Left kidney (tissue), 8 donors: Measurements from ENCODE around the gene PCID2. TPM values are rescaled to one million over a fixed set of nuclear protein-coding genes. Genes with fewer than 3 reads are reported as not detected.
"Not testable (repeated sequence)": the region's sequence is repeated elsewhere in the genome, so short reads cannot be mapped to it uniquely, and the experiment has no call there.

Experiments
- DNase-seq: peaks from one replicate; pipeline ENCODE4 v3.0.0-alpha.2; 2013
- long read RNA-seq, 8 donors: transcript quantifications; one replicate each; lab custom pipeline, GENCODE V29; 2026
- polyA plus RNA-seq: library from polyadenylated mRNA; unstranded; fragments of 120-200 nt; gene quantifications from one replicate; pipeline ENCODE4 v1.2.1, GENCODE V29; 2013; ENCODE audit not compliant: insufficient read length

The PCID2 gene
- polyA plus RNA-seq, result 80.4 TPM
- long read RNA-seq, donor 1, partial matches to known transcripts, result 7 of 14 reads
- long read RNA-seq, donor 1, other reads (novel, unspliced or antisense), result 6 of 14 reads
- long read RNA-seq, donor 2, partial matches to known transcripts, result 0 of 13 reads
- long read RNA-seq, donor 2, other reads (novel, unspliced or antisense), result 13 of 13 reads
- long read RNA-seq, donor 3, full-length matches to known transcripts, result 1 of 334 reads
- long read RNA-seq, donor 3, partial matches to known transcripts, result 322 of 334 reads
- long read RNA-seq, donor 3, other reads (novel, unspliced or antisense), result 11 of 334 reads
- long read RNA-seq, donor 4, result 0 reads
- long read RNA-seq, donor 5, partial matches to known transcripts, result 30 of 50 reads
- long read RNA-seq, donor 5, other reads (novel, unspliced or antisense), result 19 of 50 reads
- long read RNA-seq, donor 6, partial matches to known transcripts, result 0 of 9 reads
- long read RNA-seq, donor 6, other reads (novel, unspliced or antisense), result 9 of 9 reads
- long read RNA-seq, donor 7, partial matches to known transcripts, result 19 of 19 reads
- long read RNA-seq, donor 7, other reads (novel, unspliced or antisense), result 0 of 19 reads
- long read RNA-seq, donor 8, partial matches to known transcripts, result 0 of 1 reads
- long read RNA-seq, donor 8, other reads (novel, unspliced or antisense), result 0 of 1 reads

- peak; percentile 92 for DNase-seq
These were observed at the start of gene PCID2 for GRCh38 chr13:113208421-113209335. PCID2 (minus strand) TSS chr13:113208669; CDS start chr13:113208634, 35 bp downstream.

GRCh38 chr13:113257908-113258307 is 49.4 kb upstream of the PCID2 start:
- DNase-seq, result not testable (repeated sequence)

- DNase-seq, result no peak
These were observed 44.1 kb upstream of the PCID2 start for GRCh38 chr13:113252516-113253095.

- DNase-seq, result no peak
These were observed 37.7 kb upstream of the PCID2 start for GRCh38 chr13:113245849-113246796.

DNA sequence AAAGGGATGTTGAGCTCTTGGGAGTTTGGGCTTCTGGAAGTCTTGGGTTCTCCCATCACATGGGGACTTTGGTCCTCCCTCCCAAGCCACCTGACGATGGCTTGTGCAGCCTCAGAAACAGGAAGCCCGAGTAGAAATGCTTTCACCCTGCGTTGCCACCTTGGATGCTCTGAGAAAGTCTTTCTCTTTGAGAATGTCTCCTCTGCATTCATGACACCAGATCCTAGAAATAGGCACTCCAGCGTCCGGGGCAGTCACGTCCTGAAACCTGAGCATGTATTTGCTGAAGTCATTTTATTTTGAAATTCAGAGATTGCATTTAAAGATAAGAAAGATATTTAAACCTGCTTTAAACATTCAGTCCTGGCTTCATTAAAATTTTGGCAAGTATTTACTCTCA is 35.4 kb upstream of the PCID2 start:
- no peak for DNase-seq

DNA sequence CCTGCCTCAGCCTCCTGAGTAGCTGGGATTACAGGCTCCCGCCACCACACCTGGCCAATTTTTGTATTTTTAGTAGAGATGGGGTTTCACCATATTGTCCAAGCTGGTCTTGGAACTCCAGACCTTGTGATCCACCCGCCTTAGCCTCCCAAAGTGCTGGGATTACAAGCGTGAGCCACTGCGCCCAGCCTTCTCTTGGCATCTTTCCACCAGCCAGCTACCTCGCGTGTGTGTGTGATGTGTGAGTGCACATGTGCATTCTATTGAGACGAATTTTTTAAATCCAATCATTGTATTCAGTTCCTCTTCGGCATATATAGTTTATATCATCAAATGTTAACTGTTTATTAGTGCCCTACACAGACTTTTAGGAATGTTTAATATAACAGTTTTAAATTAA is 33.2 kb upstream of the PCID2 start:
- DNase-seq, result not testable (repeated sequence)

DNA sequence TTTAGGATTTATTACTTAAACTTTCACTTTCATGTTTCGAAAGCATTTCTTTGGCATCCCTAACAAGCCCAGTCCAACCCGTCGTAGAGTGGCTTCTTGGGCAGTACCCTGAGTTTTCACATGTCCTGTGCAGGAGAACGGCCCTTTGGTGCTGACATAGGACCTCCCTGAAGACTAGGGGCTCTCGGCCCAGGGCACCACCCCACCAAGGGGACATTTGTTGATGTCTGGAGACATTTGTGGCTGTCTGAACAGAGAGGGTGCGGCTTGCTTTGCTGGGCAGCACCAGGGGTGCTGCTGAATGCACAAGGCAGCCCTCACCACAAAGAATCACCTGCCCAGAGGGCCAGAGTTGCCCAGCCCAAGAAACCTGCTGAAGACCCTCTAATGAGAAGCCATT is 31.5 kb upstream of the PCID2 start:
- no peak for DNase-seq

DNA sequence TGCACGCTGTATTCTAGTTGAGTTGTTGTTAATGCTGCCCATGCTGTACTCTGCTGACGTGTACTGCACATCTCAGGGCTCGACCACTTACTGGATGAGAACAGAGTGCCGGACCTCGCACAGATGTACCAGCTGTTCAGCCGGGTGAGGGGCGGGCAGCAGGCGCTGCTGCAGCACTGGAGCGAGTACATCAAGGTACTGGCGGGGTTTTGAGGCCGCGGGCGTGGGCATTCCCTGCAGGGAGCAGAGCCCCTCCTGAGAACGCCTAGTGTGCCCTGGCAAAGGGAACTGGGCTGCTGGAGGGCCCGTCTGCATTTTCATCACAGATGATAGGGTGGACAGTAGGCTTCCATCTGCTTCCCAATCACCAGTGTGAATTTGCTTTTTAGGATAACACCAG is 30.9 kb upstream of the PCID2 start:
- no peak for DNase-seq

- DNase-seq, result no peak
These were observed 30.1 kb upstream of the PCID2 start for GRCh38 chr13:113238536-113238935.

DNA sequence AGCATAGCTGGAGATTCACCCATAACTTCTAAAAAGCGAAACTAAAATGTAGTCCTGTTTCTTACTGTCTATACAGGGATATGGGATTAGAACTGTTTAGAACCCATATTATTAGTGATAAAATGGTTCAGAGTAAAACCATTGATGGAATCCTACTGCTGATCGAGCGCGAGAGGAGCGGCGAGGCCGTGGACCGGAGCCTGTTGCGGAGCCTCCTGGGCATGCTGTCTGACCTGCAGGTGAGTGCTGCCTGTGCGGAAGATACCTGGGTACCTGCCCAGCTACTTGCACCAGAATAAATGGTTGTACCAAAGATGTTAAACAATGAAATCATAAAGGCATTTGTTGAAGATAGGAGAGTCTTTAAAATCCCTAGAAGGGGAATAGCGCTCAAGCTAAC is 24.6 kb upstream of the PCID2 start:
- no peak for DNase-seq

DNA sequence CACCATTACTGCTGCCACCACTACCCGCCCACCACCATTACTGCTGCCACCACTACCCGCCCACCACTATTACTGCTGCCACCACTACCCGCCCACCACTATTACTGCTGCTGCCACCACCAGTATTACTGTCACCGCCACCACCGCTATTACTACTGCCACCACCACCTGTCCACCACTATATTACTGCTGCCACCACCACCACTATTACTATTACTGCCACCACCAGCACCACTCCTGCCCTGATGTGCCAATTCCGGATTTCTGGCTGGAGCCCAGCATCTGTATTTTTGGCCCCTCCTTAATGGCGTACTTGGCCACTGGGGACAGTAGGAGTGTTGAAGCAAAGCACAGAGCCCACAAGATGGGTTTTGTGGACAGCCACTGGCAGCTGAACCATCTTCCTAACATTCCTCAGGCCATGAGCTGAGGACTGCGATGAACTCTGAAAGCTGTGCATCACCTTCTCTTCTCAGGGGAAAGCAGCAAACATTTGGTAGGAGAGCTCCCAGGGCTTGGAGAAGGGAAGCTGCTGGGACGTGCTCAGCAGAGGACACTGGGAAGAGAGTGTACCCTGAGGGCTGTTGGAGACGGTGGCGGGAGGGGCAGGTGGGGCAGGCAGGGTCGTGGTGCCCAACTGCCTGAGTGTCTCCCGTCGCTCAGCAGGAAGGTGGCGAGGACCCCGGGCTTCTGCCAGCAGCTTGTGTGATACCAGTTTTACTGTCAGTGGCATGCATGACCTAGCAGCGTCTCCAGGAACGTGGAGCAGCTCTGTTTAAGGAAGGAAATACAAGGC is 23.9 kb upstream of the PCID2 start:
- DNase-seq, result no peak

DNA sequence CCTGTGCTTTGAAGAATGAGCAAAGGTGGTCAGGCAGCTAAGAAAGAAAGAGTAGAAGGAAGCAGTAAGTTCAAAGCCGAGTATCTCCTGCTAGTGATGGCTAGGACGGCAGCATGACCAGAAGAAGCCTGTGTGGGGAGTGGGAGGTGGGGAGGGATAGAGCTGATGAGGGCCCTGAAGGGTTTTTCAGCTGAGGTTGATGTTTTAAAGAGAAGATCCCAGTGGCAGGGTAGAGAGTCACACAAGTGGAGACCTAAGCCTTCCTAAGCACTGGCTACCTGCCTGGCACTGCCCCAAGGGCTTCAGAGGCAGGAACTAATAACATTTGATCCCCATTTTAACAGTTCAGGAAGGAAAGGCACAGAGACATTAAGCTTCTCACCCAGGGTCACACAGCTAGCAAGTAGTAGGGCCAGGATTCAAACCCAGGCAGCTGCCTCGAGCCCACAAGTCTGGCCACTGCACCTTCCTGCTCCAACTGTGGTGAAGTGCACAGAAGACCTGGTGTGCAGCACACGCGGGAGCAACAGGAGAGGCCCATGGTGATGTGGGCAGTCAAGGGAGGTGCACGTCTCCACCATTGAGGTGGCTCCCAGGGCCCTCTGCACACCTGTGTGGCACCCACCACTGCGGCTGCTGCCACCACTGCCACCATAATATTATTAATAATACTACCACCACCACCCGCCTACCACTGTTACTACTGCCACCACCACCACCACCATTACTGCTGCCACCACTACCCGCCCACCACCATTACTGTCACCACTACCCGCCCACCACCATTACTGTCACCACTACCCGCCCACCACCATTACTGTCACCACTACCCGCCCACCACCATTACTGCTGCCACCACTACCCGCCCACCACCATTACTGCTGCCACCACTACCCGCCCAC is 23.1 kb upstream of the PCID2 start:
- DNase-seq, result no peak

DNA sequence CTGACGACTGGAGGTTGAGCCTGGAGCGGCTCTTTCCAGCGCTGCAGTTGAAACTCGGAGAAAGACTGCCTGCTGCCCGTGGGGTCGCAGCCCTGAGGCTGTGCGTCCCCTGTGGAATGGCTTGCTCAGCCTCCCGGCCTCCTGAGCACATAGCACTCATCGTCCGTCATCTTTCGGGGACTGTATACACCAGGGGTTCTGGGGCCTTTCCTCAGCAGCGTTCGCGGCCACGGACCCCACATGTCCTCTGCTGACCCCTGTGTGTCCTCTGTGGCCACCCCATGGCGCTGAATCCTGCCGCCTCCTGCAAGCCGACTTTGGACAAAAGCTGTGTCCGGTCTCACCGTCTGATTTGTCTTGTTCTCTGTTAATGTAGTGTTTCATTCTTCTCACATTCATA is 21.3 kb upstream of the PCID2 start:
- DNase-seq, result no peak

DNA sequence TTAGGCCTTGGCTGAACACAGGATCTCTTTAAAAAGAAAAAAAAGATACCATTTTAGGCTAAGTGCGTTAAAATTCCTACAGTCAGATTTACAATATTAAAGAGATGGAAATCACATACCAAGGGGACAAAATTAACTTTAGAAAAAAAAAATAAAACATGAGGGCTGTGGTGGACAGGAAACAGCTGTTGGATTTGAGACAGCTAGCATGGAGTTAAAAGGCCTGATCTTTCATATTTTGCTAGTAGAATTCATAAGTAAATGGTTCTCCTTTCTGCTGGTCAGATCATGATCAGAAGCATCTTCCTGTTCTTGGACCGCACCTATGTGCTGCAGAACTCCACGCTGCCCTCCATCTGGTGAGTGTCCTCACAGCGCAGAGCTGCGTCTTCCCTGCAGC is 20.7 kb upstream of the PCID2 start:
- DNase-seq, result peak; percentile 27

DNA sequence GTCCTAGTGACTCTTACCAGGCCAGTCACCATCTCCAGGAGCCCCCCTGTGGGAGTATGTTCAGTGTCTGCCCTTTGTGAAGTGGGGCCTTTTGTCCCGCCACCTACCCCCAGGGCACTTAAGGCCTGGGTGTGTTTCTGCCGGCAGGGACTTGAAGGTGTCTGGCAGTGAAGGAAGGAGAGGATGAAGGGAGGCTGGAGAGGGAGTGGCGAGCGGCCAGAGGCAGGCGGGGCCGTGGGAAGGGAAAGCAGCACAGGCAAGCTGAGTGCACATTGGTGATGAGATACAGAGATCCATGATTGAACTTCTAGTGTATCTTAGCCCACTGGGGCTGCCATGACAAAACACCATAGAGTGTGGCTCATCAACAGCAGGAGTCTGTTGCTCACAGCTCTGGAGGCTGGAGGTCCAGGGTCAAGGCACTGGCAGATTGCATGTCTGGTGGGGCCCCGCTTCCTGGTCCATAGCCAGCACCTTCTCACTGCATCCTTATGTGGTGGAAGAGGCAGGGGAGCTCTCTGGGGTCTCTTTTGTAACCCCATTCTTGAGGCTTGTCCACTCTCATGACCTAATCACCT is 18.5 kb upstream of the PCID2 start:
- DNase-seq, result no peak

DNA sequence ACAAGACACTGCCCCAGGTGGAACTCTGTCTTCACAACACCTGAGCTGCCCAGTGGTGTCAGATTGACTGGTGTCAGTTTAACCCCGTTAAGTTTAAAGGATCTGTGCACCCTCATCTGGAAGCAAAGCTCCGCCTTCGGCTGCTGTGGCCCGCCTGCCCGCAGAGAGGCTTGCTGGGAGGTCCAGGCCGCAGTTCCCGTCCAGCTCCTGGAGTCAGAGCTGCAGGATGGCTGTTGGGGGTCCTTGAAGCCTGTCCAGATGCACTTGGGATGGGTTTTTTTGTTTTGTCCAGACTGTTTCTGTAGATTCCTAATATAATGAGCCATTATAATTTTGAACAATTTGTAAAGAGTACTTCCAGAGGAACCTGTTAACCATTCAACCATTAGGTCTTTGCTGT is 17.0 kb upstream of the PCID2 start:
- no peak for DNase-seq

- no peak for DNase-seq
These were observed 16.0 kb upstream of the PCID2 start for GRCh38 chr13:113224486-113224885.

DNA sequence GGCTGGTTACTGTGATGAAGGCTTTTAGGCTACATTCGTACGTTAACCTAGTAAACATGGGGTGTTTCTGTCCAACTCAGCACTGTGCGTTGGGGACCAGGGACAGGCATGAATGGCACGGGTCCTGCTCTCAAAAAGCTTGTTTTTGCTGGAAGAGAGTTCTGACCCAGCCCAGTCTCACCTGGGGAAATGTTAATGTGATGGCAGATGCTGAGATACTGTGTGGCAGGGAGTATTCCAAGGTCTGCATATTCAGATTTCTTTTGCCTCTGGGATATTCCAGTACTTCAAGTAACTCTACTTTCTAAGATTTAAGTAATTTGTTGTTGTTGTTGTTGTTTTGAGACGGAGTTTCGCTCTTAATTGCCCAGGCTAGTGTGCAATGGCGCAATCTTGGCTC is 14.6 kb upstream of the PCID2 start:
- DNase-seq, result no peak

DNA sequence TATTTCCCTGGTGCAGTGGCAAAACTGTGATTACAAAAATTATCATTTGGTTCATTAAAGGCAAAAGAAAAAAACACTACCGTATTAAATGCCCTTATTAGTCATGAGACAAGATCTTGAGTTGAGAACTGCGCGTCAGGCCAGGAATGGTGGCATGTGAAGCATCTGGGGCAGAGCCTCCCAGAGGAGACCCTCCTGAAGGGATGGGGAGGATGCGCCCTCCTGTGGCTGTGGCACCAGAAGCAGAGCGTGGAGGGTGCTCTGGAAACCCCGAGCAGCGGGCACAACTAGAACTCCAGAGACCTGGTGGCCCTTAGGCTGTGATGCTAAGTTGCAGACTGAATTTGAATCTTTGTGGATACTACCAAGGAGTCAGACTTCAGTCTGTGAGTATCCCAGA is 12.4 kb upstream of the PCID2 start:
- DNase-seq, result no peak
